Astrocyte (in vitro differentiated cells and primary cell): ENCODE data around the gene PPP1R1A. TPM values are rescaled to one million over a fixed set of nuclear protein-coding genes. Genes with fewer than 3 reads are reported as not detected.

Experiments used
- DNase-seq: peaks from one replicate; pipeline ENCODE4 v3.0.0-alpha.2; 2010; ENCODE audit warnings: low read depth
- FAIRE-seq: peaks from 2 replicates; lab custom pipeline; 2011; peaks lifted over from hg19 to GRCh38; lab: Jason Lieb, UNC
- H2AFZ ChIP-seq: 2 replicates; pipeline ENCODE4 v1.6.0; 2012; ENCODE audit warnings: low read depth, low read length, inconsistent platforms
- H3K27ac ChIP-seq: 2 replicates; pipeline ENCODE4 v1.5.1; 2011; ENCODE audit warnings: low read depth, low read length, inconsistent platforms
- H3K27me3 ChIP-seq: 2 replicates; pipeline ENCODE4 v1.6.0; 2011; ENCODE audit warnings: low read length, inconsistent platforms; ENCODE audit not compliant: insufficient read depth
- H3K36me3 ChIP-seq: 2 replicates; pipeline ENCODE4 v1.5.1; 2011; ENCODE audit warnings: low read length, inconsistent platforms; ENCODE audit not compliant: insufficient read depth
- H3K4me1 ChIP-seq: 2 replicates; pipeline ENCODE4 v1.5.1; 2011; ENCODE audit warnings: low read length, inconsistent platforms; ENCODE audit not compliant: insufficient read depth
- H3K4me2 ChIP-seq: 2 replicates; pipeline ENCODE4 v1.6.0; 2012; ENCODE audit warnings: low read length, inconsistent platforms
- H3K4me3 ChIP-seq: 2 replicates; pipeline ENCODE4 v1.5.1; 2011; ENCODE audit warnings: low read depth, mild to moderate bottlenecking, low read length, inconsistent platforms; ENCODE audit not compliant: insufficient read depth
- H3K79me2 ChIP-seq: 2 replicates; pipeline ENCODE4 v1.6.0; 2012; ENCODE audit warnings: mild to moderate bottlenecking, low read length, inconsistent platforms; ENCODE audit not compliant: insufficient read depth
- H3K9ac ChIP-seq: 2 replicates; pipeline ENCODE4 v1.6.0; 2012; ENCODE audit warnings: mild to moderate bottlenecking, low read length, inconsistent platforms
- H3K9me3 ChIP-seq: 2 replicates; pipeline ENCODE4 v1.5.1; 2012; ENCODE audit warnings: low read depth, mild to moderate bottlenecking, low read length, inconsistent platforms; ENCODE audit not compliant: insufficient read depth
- H4K20me1 ChIP-seq: 2 replicates; pipeline ENCODE4 v1.6.0; 2012; ENCODE audit warnings: low read length, inconsistent platforms; ENCODE audit not compliant: insufficient read depth
- H3K27ac Mint-ChIP-seq: one replicate; pipeline ENCODE4 v1.8.0; 2021; ENCODE audit warnings: mild to moderate bottlenecking, mixed read lengths; ENCODE audit not compliant: unreplicated experiment
- H3K27me3 Mint-ChIP-seq: one replicate; pipeline ENCODE4 v1.8.0; 2021; ENCODE audit warnings: low read depth, mixed read lengths; ENCODE audit not compliant: unreplicated experiment
- H3K36me3 Mint-ChIP-seq: one replicate; pipeline ENCODE4 v1.8.0; 2021; ENCODE audit warnings: low read depth, mixed read lengths; ENCODE audit not compliant: unreplicated experiment
- H3K4me1 Mint-ChIP-seq: one replicate; pipeline ENCODE4 v1.8.0; 2021; ENCODE audit warnings: low read depth, mixed read lengths; ENCODE audit not compliant: unreplicated experiment
- H3K4me3 Mint-ChIP-seq: one replicate; pipeline ENCODE4 v1.8.0; 2021; ENCODE audit warnings: mild to moderate bottlenecking, moderate library complexity, mixed read lengths; ENCODE audit not compliant: unreplicated experiment
- H3K9me3 Mint-ChIP-seq: one replicate; pipeline ENCODE4 v1.8.0; 2021; ENCODE audit warnings: mild to moderate bottlenecking, mixed read lengths; ENCODE audit not compliant: unreplicated experiment
- EZH2 ChIP-seq: IDR thresholded peaks from 2 replicates; pipeline ENCODE4 v1.6.1; 2012; ENCODE audit warnings: mild to moderate bottlenecking, low read length, inconsistent platforms; ENCODE audit not compliant: insufficient read depth
- total RNA-seq: library from RNA; stranded (reverse); gene quantifications from 2 replicates; pipeline ENCODE4 v1.2.1, GENCODE V29; 2021
- TF ChIP-seq, protein P1 (sequence below): IDR thresholded peaks from 2 replicates; pipeline ENCODE4 v1.5.1; 2011; ENCODE audit warnings: low read depth, mild to moderate bottlenecking, inconsistent platforms, low read length, moderate library complexity; ENCODE audit not compliant: insufficient read depth

PPP1R1A gene
- total RNA-seq, 1 donor from 2014 or later: 0.52 TPM

DNA sequence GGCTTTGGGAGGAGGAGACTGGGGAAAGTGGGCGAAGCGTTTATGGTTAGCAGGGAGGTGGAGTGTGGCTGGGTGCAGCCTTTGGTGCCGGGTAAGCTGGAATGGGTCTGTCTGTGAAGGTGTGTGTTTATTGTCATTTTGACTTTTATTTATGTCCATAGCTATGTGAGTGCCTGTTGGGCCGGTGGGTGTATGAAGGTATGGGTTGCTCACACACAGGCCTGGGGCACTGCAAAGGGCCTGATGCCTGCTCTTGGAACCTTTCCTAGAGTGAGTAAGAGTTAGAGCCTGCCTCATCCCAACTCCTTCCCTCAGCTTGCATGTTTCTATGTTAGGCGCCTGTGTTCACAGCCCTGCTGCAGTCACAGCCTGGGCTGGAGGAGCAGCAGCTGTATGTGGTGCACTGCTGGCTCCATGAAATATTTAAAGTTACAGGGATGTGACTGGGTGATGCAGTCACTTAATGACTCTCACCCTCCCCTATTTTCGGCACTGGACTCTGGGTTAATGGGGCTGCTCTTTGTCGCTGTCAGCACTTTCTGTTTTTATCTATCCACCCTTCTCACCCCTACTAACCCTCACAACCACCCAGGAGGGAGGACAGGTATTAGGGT lies 2.6 kb upstream of the PPP1R1A start:
- Histone ChIP-seq H3K9ac (no peak overlapping the region), H3K27me3 (peaks cover 44% of the 10 kb centered on the region), H3K36me3 (no peaks in the 10 kb centered on the region), H4K20me1 (no peaks in the 10 kb centered on the region), H3K9me3 (no peaks in the 10 kb centered on the region), H3K4me3 (no peak overlapping the region), H3K27ac (no peak overlapping the region), H2AFZ (no peak overlapping the region), H3K4me2 (no peak overlapping the region), H3K4me1 (no peaks in the 10 kb centered on the region), H3K79me2 (no peaks in the 10 kb centered on the region)
- Mint-ChIP-seq H3K36me3 (no peaks in the 10 kb centered on the region), H3K4me3 (no peak overlapping the region), H3K27ac (no peak overlapping the region), H3K9me3 (peaks cover 3% of the 10 kb centered on the region), H3K4me1 (peaks cover 16% of the 10 kb centered on the region), H3K27me3 (peaks cover 57% of the 10 kb centered on the region)
- no peak for TF ChIP-seq EZH2
- TF ChIP-seq, protein P1, sequence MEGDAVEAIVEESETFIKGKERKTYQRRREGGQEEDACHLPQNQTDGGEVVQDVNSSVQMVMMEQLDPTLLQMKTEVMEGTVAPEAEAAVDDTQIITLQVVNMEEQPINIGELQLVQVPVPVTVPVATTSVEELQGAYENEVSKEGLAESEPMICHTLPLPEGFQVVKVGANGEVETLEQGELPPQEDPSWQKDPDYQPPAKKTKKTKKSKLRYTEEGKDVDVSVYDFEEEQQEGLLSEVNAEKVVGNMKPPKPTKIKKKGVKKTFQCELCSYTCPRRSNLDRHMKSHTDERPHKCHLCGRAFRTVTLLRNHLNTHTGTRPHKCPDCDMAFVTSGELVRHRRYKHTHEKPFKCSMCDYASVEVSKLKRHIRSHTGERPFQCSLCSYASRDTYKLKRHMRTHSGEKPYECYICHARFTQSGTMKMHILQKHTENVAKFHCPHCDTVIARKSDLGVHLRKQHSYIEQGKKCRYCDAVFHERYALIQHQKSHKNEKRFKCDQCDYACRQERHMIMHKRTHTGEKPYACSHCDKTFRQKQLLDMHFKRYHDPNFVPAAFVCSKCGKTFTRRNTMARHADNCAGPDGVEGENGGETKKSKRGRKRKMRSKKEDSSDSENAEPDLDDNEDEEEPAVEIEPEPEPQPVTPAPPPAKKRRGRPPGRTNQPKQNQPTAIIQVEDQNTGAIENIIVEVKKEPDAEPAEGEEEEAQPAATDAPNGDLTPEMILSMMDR: no peak
- no peak for FAIRE-seq
- DNase-seq: no peak

- H4K20me1 ChIP-seq: no peaks in the 10 kb centered on the region
- H3K27me3 Mint-ChIP-seq: peaks cover 60% of the 10 kb centered on the region
- H3K4me3 Mint-ChIP-seq: no peak overlapping the region
- no peaks in the 10 kb centered on the region for H3K4me1 ChIP-seq
- H2AFZ ChIP-seq: no peak overlapping the region
- no peak overlapping the region for H3K4me2 ChIP-seq
- no peak for DNase-seq
- no peaks in the 10 kb centered on the region for H3K36me3 Mint-ChIP-seq
- no peak for TF ChIP-seq EZH2
- TF ChIP-seq, protein P1: no peak
- no peak overlapping the region for H3K9ac ChIP-seq
- FAIRE-seq: no peak
- no peaks in the 10 kb centered on the region for H3K9me3 ChIP-seq
- no peaks in the 10 kb centered on the region for H3K36me3 ChIP-seq
- no peak overlapping the region for H3K27ac ChIP-seq
- no peak overlapping the region for H3K4me3 ChIP-seq
- H3K4me1 Mint-ChIP-seq: peaks cover 16% of the 10 kb centered on the region
- peaks cover 3% of the 10 kb centered on the region for H3K9me3 Mint-ChIP-seq
- peaks cover 44% of the 10 kb centered on the region for H3K27me3 ChIP-seq
- no peak overlapping the region for H3K27ac Mint-ChIP-seq
- no peaks in the 10 kb centered on the region for H3K79me2 ChIP-seq
Measured at GRCh38 chr12:54589964-54590363, 1.5 kb upstream of the PPP1R1A start.

GRCh38 chr12:54588890-54589267 lies 420 bp upstream of the PPP1R1A start:
- no peaks in the 10 kb centered on the region for H3K36me3 Mint-ChIP-seq
- H3K36me3 ChIP-seq: no peaks in the 10 kb centered on the region
- no peak overlapping the region for H3K4me3 ChIP-seq
- no peak for DNase-seq
- peaks cover 3% of the 10 kb centered on the region for H3K9me3 Mint-ChIP-seq
- H3K27me3 ChIP-seq: peaks cover 46% of the 10 kb centered on the region
- peaks cover 16% of the 10 kb centered on the region for H3K4me1 Mint-ChIP-seq
- no peak overlapping the region for H2AFZ ChIP-seq
- peak overlapping the region; percentile 82 for H3K4me3 Mint-ChIP-seq
- H3K4me2 ChIP-seq: peak overlapping the region; percentile 60
- H4K20me1 ChIP-seq: no peaks in the 10 kb centered on the region
- no peak overlapping the region for H3K27ac ChIP-seq
- TF ChIP-seq EZH2: no peak
- TF ChIP-seq, protein P1: no peak
- no peak overlapping the region for H3K27ac Mint-ChIP-seq
- FAIRE-seq: no peak
- no peaks in the 10 kb centered on the region for H3K9me3 ChIP-seq
- H3K79me2 ChIP-seq: no peaks in the 10 kb centered on the region
- peaks cover 61% of the 10 kb centered on the region for H3K27me3 Mint-ChIP-seq
- H3K9ac ChIP-seq: no peak overlapping the region
- H3K4me1 ChIP-seq: no peaks in the 10 kb centered on the region
